LNCaP clone FGC (cell line): ENCODE results near the gene IL13RA2.

Experiments
- DNase-seq: peaks from one replicate; pipeline ENCODE4 v3.0.0-alpha.2; 2011; ENCODE audit warnings: low read depth
- H3K4me3 ChIP-seq: 2 replicates; pipeline ENCODE4 v1.5.1; 2011; ENCODE audit warnings: mild to moderate bottlenecking, low read depth, low read length, control low read depth
- CTCF ChIP-seq: IDR thresholded peaks from 2 replicates; pipeline ENCODE4 v1.5.1; 2012; ENCODE audit warnings: mild to moderate bottlenecking; ENCODE audit not compliant: control insufficient read depth, insufficient read depth; ENCODE audit errors: extremely low read depth

The IL13RA2 gene

DNA sequence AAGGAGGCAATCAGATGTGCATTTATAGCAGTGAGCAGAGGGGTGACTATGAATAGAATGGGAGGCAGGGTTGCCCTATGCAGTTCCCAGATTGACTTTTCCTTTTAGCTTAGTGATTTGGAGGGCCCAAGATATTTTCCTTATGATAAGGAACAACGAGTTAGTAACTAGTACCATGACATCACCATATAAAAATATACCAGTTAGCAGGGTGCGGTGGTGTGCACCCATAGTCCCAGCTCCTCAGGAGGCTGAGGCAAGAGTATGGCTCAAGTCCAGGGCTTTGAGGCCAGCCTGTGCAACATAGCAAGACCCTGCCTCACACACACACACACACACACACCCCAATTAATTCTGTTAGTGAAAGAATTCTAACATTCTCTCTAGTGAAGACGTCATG lies 53.0 kb downstream of the IL13RA2 start:
- DNase-seq: no peak
- no peak for TF ChIP-seq CTCF

GRCh38 chrX:114962209-114962608 lies 55.2 kb downstream of the IL13RA2 start:
- no peak overlapping the region for H3K4me3 ChIP-seq
- DNase-seq: no peak
- no peak for TF ChIP-seq CTCF

More for the DNA sequence above, 53.0 kb downstream of the IL13RA2 start:
- H3K4me3 ChIP-seq: no peak overlapping the region

- peak; percentile 6 for DNase-seq
- peak; percentile 32; the same call in 1 of the 2 replicates for TF ChIP-seq CTCF
- no peak overlapping the region for H3K4me3 ChIP-seq
These were observed 57.7 kb downstream of the IL13RA2 start for GRCh38 chrX:114959729-114960128.
